Liver (tissue), 9 donors: ENCODE measurements around the gene MAPK8IP2. TPM values are rescaled to one million over a fixed set of nuclear protein-coding genes. Genes with fewer than 3 reads are reported as not detected.

Source experiments
- DNase-seq: peaks from one replicate; pipeline ENCODE4 v3.0.0-alpha.2; 2017; ENCODE audit warnings: low spot score
- H3K27ac ChIP-seq, 2 donors: one replicate each; pipeline ENCODE4 v1.7.0; 2013; ENCODE audit warnings: inconsistent platforms in 2 of 2, low read length in 2 of 2, control low read depth in 1 of 2, low read depth in 1 of 2, mild to moderate bottlenecking in 1 of 2
- H3K27me3 ChIP-seq, 4 donors: one replicate each; pipeline versions ENCODE4 v1.6.1 to v1.7.0; 2013; ENCODE audit warnings: low read length in 3 of 4, inconsistent platforms in 1 of 4, mild to moderate bottlenecking in 1 of 4, moderate library complexity in 1 of 4; ENCODE audit not compliant: control insufficient read depth in 4 of 4, insufficient read depth in 4 of 4
- H3K36me3 ChIP-seq, 4 donors: one replicate each; pipeline versions ENCODE4 v1.6.1 to v1.7.0; 2013; ENCODE audit warnings: low read length in 3 of 4, mild to moderate bottlenecking in 3 of 4, low read depth in 1 of 4, moderate library complexity in 1 of 4; ENCODE audit not compliant: control insufficient read depth in 4 of 4, insufficient read depth in 3 of 4
- H3K4me1 ChIP-seq, 4 donors: one replicate each; pipeline versions ENCODE4 v1.6.1 to v1.7.0; 2013; ENCODE audit warnings: low read length in 3 of 4, mild to moderate bottlenecking in 3 of 4, moderate library complexity in 1 of 4; ENCODE audit not compliant: control insufficient read depth in 4 of 4, insufficient read depth in 4 of 4
- H3K4me3 ChIP-seq, 3 donors: one replicate each; pipeline versions ENCODE4 v1.6.1 to v1.7.0; 2013; ENCODE audit warnings: low read length in 3 of 3, control low read depth in 1 of 3, low read depth in 1 of 3, mild to moderate bottlenecking in 1 of 3
- H3K9ac ChIP-seq, 2 donors: one replicate each; pipeline ENCODE4 v1.7.0; 2013; ENCODE audit warnings: low read length in 2 of 2, mild to moderate bottlenecking in 2 of 2, moderate library complexity in 2 of 2, control low read depth in 1 of 2, low read depth in 1 of 2
- H3K9me3 ChIP-seq, 4 donors: one replicate each; pipeline versions ENCODE4 v1.6.1 to v1.7.0; 2013; ENCODE audit warnings: low read length in 3 of 4; ENCODE audit not compliant: control insufficient read depth in 4 of 4
- EGR1 ChIP-seq, 2 donors: IDR thresholded peaks; 2 replicates each; pipeline ENCODE4 v1.6.1; 2016 to 2018; ENCODE audit warnings: antibody characterized with exemption in 2 of 2, low read depth in 2 of 2
- FOXA1 ChIP-seq: IDR thresholded peaks from 2 replicates; pipeline ENCODE4 v1.6.1; 2016; ENCODE audit warnings: antibody characterized with exemption
- FOXA2 ChIP-seq: IDR thresholded peaks from 2 replicates; pipeline ENCODE4 v1.6.1; 2016; ENCODE audit warnings: antibody characterized with exemption
- GABPA ChIP-seq, 2 donors: IDR thresholded peaks in 1 of 2; conservative IDR thresholded peaks in 1 of 2; 2 replicates each; pipeline ENCODE4 v1.6.1; 2016; ENCODE audit warnings: antibody characterized with exemption in 2 of 2, mild to moderate bottlenecking in 1 of 2, moderate library complexity in 1 of 2
- HNF4A ChIP-seq, 2 donors: conservative IDR thresholded peaks; 2 replicates each; pipeline ENCODE4 v1.6.1; 2016; ENCODE audit warnings: antibody characterized with exemption in 2 of 2, mild to moderate bottlenecking in 2 of 2
- HNF4G ChIP-seq: IDR thresholded peaks from 2 replicates; pipeline ENCODE4 v1.6.1; 2016; ENCODE audit warnings: antibody characterized with exemption
- JUND ChIP-seq, 2 donors: IDR thresholded peaks; 2 replicates each; pipeline ENCODE4 v1.6.1; 2016; ENCODE audit warnings: antibody characterized with exemption in 2 of 2
- NR2F2 ChIP-seq: IDR thresholded peaks from 2 replicates; pipeline ENCODE4 v1.6.1; 2016; ENCODE audit warnings: antibody characterized with exemption
- RAD21 ChIP-seq, 2 donors: IDR thresholded peaks; 2 replicates each; pipeline ENCODE4 v1.6.1; 2016; ENCODE audit warnings: antibody characterized with exemption in 2 of 2, mild to moderate bottlenecking in 2 of 2
- RXRA ChIP-seq, 2 donors: IDR thresholded peaks; 2 replicates each; pipeline ENCODE4 v1.6.1; 2017 to 2018; ENCODE audit warnings: antibody characterized with exemption in 2 of 2, mild to moderate bottlenecking in 1 of 2
- SP1 ChIP-seq: IDR thresholded peaks from 2 replicates; pipeline ENCODE4 v1.6.1; 2018; ENCODE audit warnings: antibody characterized with exemption, mild to moderate bottlenecking
- TAF1 ChIP-seq: conservative IDR thresholded peaks from 2 replicates; pipeline ENCODE4 v1.6.1; 2016; ENCODE audit warnings: antibody characterized with exemption, mild to moderate bottlenecking
- YY1 ChIP-seq: IDR thresholded peaks from 2 replicates; pipeline ENCODE4 v1.6.1; 2016; ENCODE audit warnings: antibody characterized with exemption, mild to moderate bottlenecking
- WGBS: extraction: QIAGEN DNeasy Blood & Tissue Kit; methylation state at CpG from one replicate; pipeline ENCODE4 v1.1.7; 2013; 5-methylcytosine and 5-hydroxymethylcytosine counted together
- polyA plus RNA-seq, 2 donors: library from polyadenylated mRNA; stranded (reverse) in 1 of 2; unstranded in 1 of 2; fragments of 200-250 nt in 1 of 2; fragments of >200 nt in 1 of 2; fragmentation: Nextera tagmentation in 1 of 2; extraction: Ambion mirVana in 1 of 2; gene quantifications; one replicate each; pipeline versions ENCODE4 v1.2.1 to v1.2.3, GENCODE V29; 2013 to 2015
- total RNA-seq, 2 donors: library from RNA; depleted of rRNA; stranded (reverse); fragments of >200 nt; gene quantifications; one replicate each; pipeline ENCODE4 v1.2.3, GENCODE V29; 2014
- TF ChIP-seq, protein P1 (sequence below): IDR thresholded peaks from 2 replicates; pipeline ENCODE4 v1.6.1; 2016; ENCODE audit warnings: antibody characterized with exemption, mild to moderate bottlenecking
- TF ChIP-seq, protein P2 (sequence below): IDR thresholded peaks from 2 replicates; pipeline ENCODE4 v1.6.1; 2016; ENCODE audit warnings: antibody characterized with exemption
- TF ChIP-seq, protein P3 (sequence below): fragments of 150-350 bp; IDR thresholded peaks from 2 replicates; pipeline ENCODE4 v1.5.1; 2017; ENCODE audit warnings: improper control_type of control experiment, low read depth, low read length; ENCODE audit not compliant: missing input control
- TF ChIP-seq, protein P4 (sequence below): IDR thresholded peaks from 2 replicates; pipeline ENCODE4 v1.6.1; 2016; ENCODE audit warnings: antibody characterized with exemption
- TF ChIP-seq, protein P5 (sequence below): IDR thresholded peaks from 2 replicates; pipeline ENCODE4 v1.6.1; 2016; ENCODE audit warnings: antibody characterized with exemption
- donor health status: healthy.
- donor health status: healthy.
- donor health status: healthy.
- donor health status: healthy.
- donor health status: healthy.

Gene MAPK8IP2
- total and polyA plus RNA-seq, 4 donors = 0.04 to 0.37 (median 0.13) TPM

DNA sequence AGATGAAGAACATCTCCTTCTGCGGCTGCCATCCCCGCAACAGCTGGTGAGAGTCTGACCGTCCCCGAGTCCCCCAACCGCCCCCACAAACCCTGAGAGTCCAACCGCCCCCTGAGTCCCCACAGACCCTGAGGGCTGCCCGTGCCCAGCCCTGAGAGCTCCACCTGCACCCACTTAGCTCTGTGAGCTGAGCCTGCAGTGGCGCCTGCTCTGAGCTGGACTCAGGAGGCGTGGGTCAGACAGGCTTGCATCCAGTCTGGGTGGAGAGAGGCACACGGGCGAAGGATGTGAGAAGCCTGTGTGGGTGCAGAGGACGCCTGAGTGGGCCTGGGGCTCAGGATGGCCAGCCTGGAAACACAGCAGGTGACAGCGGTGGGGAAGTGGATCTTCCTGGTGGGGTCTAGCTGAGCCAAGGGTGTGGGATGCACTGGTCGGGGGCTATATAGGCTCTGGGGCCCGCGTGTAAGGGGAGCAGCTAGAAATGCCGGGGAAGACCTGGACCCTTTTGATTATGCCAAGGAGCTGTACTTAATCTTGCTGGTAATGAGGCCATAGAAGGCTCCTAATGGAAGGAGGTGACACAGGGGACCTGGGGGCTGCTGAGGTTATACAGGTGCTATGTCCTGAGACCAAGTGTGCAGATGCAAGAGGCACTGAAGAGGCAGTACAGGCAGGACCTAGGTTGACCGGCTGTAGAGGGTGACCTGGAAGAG is 6.5 kb downstream of the MAPK8IP2 start:
- no peak overlapping the region for H3K9ac ChIP-seq
- no peaks in the 10 kb centered on the region for H3K9me3 ChIP-seq
- H3K27me3 ChIP-seq = peaks cover 0 to 8% (median 3%) of the 10 kb centered on the region in 4 donors
- no peaks in the 10 kb centered on the region for H3K4me1 ChIP-seq
- H3K27ac ChIP-seq = no peak overlapping the region
- H3K36me3 ChIP-seq = no peaks in the 10 kb centered on the region
- no peak for DNase-seq
- no peak overlapping the region for H3K4me3 ChIP-seq
- TF ChIP-seq, protein P1, sequence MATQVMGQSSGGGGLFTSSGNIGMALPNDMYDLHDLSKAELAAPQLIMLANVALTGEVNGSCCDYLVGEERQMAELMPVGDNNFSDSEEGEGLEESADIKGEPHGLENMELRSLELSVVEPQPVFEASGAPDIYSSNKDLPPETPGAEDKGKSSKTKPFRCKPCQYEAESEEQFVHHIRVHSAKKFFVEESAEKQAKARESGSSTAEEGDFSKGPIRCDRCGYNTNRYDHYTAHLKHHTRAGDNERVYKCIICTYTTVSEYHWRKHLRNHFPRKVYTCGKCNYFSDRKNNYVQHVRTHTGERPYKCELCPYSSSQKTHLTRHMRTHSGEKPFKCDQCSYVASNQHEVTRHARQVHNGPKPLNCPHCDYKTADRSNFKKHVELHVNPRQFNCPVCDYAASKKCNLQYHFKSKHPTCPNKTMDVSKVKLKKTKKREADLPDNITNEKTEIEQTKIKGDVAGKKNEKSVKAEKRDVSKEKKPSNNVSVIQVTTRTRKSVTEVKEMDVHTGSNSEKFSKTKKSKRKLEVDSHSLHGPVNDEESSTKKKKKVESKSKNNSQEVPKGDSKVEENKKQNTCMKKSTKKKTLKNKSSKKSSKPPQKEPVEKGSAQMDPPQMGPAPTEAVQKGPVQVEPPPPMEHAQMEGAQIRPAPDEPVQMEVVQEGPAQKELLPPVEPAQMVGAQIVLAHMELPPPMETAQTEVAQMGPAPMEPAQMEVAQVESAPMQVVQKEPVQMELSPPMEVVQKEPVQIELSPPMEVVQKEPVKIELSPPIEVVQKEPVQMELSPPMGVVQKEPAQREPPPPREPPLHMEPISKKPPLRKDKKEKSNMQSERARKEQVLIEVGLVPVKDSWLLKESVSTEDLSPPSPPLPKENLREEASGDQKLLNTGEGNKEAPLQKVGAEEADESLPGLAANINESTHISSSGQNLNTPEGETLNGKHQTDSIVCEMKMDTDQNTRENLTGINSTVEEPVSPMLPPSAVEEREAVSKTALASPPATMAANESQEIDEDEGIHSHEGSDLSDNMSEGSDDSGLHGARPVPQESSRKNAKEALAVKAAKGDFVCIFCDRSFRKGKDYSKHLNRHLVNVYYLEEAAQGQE = no peak
- TF ChIP-seq, protein P2, sequence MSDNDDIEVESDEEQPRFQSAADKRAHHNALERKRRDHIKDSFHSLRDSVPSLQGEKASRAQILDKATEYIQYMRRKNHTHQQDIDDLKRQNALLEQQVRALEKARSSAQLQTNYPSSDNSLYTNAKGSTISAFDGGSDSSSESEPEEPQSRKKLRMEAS = no peak
- no peak for TF ChIP-seq YY1
- TF ChIP-seq EGR1 (IDR thresholded peaks at IDR 0.05; ENCODE audit: low read depth in 2 of 2) = no peak
- TF ChIP-seq RXRA (IDR thresholded peaks at IDR 0.05) = no peak
- no peak for TF ChIP-seq HNF4G
- no peak for TF ChIP-seq GABPA (IDR thresholded peaks at IDR 0.05 in 1 of 2, conservative IDR thresholded peaks at IDR 0.05 in 1 of 2)
- 84% methylated on average over 18 of the region's 18 CpGs for WGBS

DNA sequence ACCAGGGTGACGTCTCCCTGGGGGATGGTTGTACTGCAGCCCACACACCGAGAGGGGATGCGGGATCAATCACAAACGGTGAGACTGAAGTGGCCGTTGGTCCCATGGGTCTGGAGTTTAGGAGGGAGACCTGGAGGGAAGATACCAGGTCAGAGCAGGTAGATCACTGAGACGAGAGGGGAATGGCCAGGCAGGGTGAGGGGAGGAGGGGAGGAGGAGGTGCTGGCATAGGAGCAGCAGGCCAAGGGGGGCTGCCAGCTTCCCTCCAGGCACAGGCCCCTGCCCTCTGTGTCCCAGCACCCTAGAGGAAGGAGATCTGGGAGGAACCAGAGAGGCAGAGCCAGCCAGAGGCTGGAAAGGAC is 7.0 kb downstream of the MAPK8IP2 start:
- Histone ChIP-seq H3K4me1 (no peaks in the 10 kb centered on the region), H3K27ac (no peak overlapping the region), H3K9me3 (no peaks in the 10 kb centered on the region), H3K36me3 (no peaks in the 10 kb centered on the region), H3K9ac (no peak overlapping the region), H3K4me3 (no peak overlapping the region), H3K27me3 (peaks cover 0 to 4% (median 1%) of the 10 kb centered on the region in 4 donors)
- TF ChIP-seq, protein P3, sequence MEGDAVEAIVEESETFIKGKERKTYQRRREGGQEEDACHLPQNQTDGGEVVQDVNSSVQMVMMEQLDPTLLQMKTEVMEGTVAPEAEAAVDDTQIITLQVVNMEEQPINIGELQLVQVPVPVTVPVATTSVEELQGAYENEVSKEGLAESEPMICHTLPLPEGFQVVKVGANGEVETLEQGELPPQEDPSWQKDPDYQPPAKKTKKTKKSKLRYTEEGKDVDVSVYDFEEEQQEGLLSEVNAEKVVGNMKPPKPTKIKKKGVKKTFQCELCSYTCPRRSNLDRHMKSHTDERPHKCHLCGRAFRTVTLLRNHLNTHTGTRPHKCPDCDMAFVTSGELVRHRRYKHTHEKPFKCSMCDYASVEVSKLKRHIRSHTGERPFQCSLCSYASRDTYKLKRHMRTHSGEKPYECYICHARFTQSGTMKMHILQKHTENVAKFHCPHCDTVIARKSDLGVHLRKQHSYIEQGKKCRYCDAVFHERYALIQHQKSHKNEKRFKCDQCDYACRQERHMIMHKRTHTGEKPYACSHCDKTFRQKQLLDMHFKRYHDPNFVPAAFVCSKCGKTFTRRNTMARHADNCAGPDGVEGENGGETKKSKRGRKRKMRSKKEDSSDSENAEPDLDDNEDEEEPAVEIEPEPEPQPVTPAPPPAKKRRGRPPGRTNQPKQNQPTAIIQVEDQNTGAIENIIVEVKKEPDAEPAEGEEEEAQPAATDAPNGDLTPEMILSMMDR = no peak
- TF ChIP-seq FOXA1 (no peak), YY1 (no peak), RXRA (IDR thresholded peaks at IDR 0.05) (no peak), HNF4G (no peak), GABPA (IDR thresholded peaks at IDR 0.05 in 1 of 2, conservative IDR thresholded peaks at IDR 0.05 in 1 of 2) (no peak), HNF4A (conservative IDR thresholded peaks at IDR 0.05) (no peak), FOXA2 (no peak), EGR1 (IDR thresholded peaks at IDR 0.05; ENCODE audit: low read depth in 2 of 2) (no peak), SP1 (no peak), NR2F2 (no peak), TAF1 (no peak), JUND (IDR thresholded peaks at IDR 0.05) (no peak), RAD21 (IDR thresholded peaks at IDR 0.05) (no peak)
- TF ChIP-seq, protein P4, sequence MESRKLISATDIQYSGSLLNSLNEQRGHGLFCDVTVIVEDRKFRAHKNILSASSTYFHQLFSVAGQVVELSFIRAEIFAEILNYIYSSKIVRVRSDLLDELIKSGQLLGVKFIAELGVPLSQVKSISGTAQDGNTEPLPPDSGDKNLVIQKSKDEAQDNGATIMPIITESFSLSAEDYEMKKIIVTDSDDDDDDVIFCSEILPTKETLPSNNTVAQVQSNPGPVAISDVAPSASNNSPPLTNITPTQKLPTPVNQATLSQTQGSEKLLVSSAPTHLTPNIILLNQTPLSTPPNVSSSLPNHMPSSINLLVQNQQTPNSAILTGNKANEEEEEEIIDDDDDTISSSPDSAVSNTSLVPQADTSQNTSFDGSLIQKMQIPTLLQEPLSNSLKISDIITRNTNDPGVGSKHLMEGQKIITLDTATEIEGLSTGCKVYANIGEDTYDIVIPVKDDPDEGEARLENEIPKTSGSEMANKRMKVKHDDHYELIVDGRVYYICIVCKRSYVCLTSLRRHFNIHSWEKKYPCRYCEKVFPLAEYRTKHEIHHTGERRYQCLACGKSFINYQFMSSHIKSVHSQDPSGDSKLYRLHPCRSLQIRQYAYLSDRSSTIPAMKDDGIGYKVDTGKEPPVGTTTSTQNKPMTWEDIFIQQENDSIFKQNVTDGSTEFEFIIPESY = no peak
- TF ChIP-seq, protein P1 = no peak
- TF ChIP-seq, protein P5, sequence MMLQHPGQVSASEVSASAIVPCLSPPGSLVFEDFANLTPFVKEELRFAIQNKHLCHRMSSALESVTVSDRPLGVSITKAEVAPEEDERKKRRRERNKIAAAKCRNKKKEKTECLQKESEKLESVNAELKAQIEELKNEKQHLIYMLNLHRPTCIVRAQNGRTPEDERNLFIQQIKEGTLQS = no peak
- TF ChIP-seq, protein P2 = no peak
- no peak for DNase-seq
- 68% methylated on average over 6 of the region's 6 CpGs for WGBS
